GM23338 (cell line): ENCODE data around the gene LRRC10. TPM values are rescaled to one million over a fixed set of nuclear protein-coding genes. Genes with fewer than 3 reads are reported as not detected.

Experiments
- ATAC-seq: fragments of 200-7000 bp; cut with Tn5 transposase; 3 replicates; pipeline ENCODE4 v1.9.1; 2020
- DNase-seq: peaks from one replicate; pipeline ENCODE4 v3.0.0-alpha.2; 2015; ENCODE audit warnings: low spot score
- H2AFZ ChIP-seq: fragments of 200-600 bp; sonication (generic); 2 replicates; pipeline ENCODE4 v1.8.0; 2016; ENCODE audit warnings: antibody characterized with exemption, mild to moderate bottlenecking, moderate library complexity
- H3F3A ChIP-seq: fragments of 200-600 bp; sonication (generic); replicated peaks from 2 replicates; pipeline ENCODE4 v1.8.0; 2017; ENCODE audit warnings: antibody characterized with exemption, mixed run types, low read depth
- H3K27ac ChIP-seq: fragments of 200-600 bp; sonication (generic); 2 replicates; pipeline ENCODE4 v1.6.1; 2016; ENCODE audit warnings: low read depth
- H3K27me3 ChIP-seq: fragments of 200-600 bp; sonication (generic); 2 replicates; pipeline ENCODE4 v1.8.0; 2016; ENCODE audit warnings: mild to moderate bottlenecking, mixed run types, moderate library complexity; ENCODE audit not compliant: insufficient read depth
- H3K36me3 ChIP-seq: fragments of 200-600 bp; sonication (generic); 2 replicates; pipeline ENCODE4 v1.8.0; 2016; ENCODE audit warnings: mild to moderate bottlenecking; ENCODE audit not compliant: insufficient read depth
- H3K4me1 ChIP-seq: fragments of 200-600 bp; sonication (generic); 2 replicates; pipeline ENCODE4 v1.8.0; 2016; ENCODE audit warnings: mild to moderate bottlenecking, moderate library complexity; ENCODE audit not compliant: insufficient read depth
- H3K4me2 ChIP-seq: fragments of 200-600 bp; sonication (generic); 2 replicates; pipeline ENCODE4 v1.7.1; 2017; ENCODE audit warnings: mixed run types
- H3K4me3 ChIP-seq: fragments of 200-600 bp; sonication (generic); 2 replicates; pipeline ENCODE4 v1.6.1; 2016; ENCODE audit warnings: mixed run types
- H3K79me2 ChIP-seq: fragments of 200-600 bp; sonication (generic); replicated peaks from 2 replicates; pipeline ENCODE4 v1.8.0; 2017; ENCODE audit warnings: mild to moderate bottlenecking; ENCODE audit not compliant: insufficient read depth
- H3K9me2 ChIP-seq: fragments of 200-600 bp; sonication (generic); 2 replicates; pipeline ENCODE4 v1.8.0; 2017; ENCODE audit not compliant: insufficient read depth
- H4K20me1 ChIP-seq: fragments of 200-600 bp; sonication (generic); replicated peaks from 2 replicates; pipeline ENCODE4 v1.8.0; 2017; ENCODE audit warnings: mild to moderate bottlenecking; ENCODE audit not compliant: insufficient read depth
- H3K27ac Mint-ChIP-seq: 2 replicates; pipeline ENCODE4 v1.8.0; 2020; ENCODE audit warnings: inconsistent platforms, mild to moderate bottlenecking, moderate library complexity, mixed read lengths
- H3K27me3 Mint-ChIP-seq: 3 replicates; pipeline ENCODE4 v1.8.0; 2022; ENCODE audit warnings: low read depth, mild to moderate bottlenecking, moderate library complexity, mixed read lengths, inconsistent platforms; ENCODE audit not compliant: insufficient read depth, poor library complexity
- H3K36me3 Mint-ChIP-seq: 3 replicates; pipeline ENCODE4 v1.8.0; 2021; ENCODE audit warnings: low read depth, mild to moderate bottlenecking, inconsistent platforms, moderate library complexity, mixed read lengths
- H3K4me1 Mint-ChIP-seq: 3 replicates; pipeline ENCODE4 v1.8.0; 2020; ENCODE audit warnings: mild to moderate bottlenecking, inconsistent platforms, mixed read lengths
- H3K4me3 Mint-ChIP-seq: 3 replicates; pipeline ENCODE4 v1.8.0; 2021; ENCODE audit warnings: moderate library complexity, mild to moderate bottlenecking, inconsistent platforms, mixed read lengths
- H3K9me3 Mint-ChIP-seq: 3 replicates; pipeline ENCODE4 v1.8.0; 2020; ENCODE audit warnings: moderate library complexity, mild to moderate bottlenecking, inconsistent platforms, mixed read lengths
- EZH2 ChIP-seq: fragments of 200-600 bp; sonication (generic); IDR thresholded peaks from one replicate; pipeline ENCODE4 v1.8.0; 2017; ENCODE audit warnings: antibody characterized with exemption, mild to moderate bottlenecking, low read depth; ENCODE audit not compliant: unreplicated experiment
- EZH2phosphoT487 ChIP-seq: fragments of 200-600 bp; sonication (generic); IDR thresholded peaks from one replicate; pipeline ENCODE4 v1.8.1; 2018; ENCODE audit warnings: antibody characterized with exemption; ENCODE audit not compliant: unreplicated experiment
- JUNB ChIP-seq: IDR thresholded peaks from one replicate; pipeline ENCODE4 v1.6.1; 2016; ENCODE audit warnings: antibody characterized with exemption; ENCODE audit not compliant: unreplicated experiment
- NANOG ChIP-seq: IDR thresholded peaks from 2 replicates; pipeline ENCODE4 v1.6.1; 2016; ENCODE audit warnings: antibody characterized with exemption, borderline replicate concordance
- STAT1 ChIP-seq: IDR thresholded peaks from one replicate; pipeline ENCODE4 v1.6.1; 2016; ENCODE audit warnings: antibody characterized with exemption; ENCODE audit not compliant: unreplicated experiment
- ZNF331 ChIP-seq: fragments of 250-450 bp; sonication (Bioruptor Pico); IDR thresholded peaks from 2 replicates; pipeline ENCODE4 v1.5.0; 2020; ENCODE audit warnings: low read depth, mild to moderate bottlenecking, moderate library complexity
- ZNF462 ChIP-seq: fragments of 250-450 bp; sonication (Bioruptor Pico); IDR thresholded peaks from 2 replicates; pipeline ENCODE4 v1.5.0; 2020; ENCODE audit warnings: mild to moderate bottlenecking, moderate library complexity
- polyA plus RNA-seq: library from polyadenylated mRNA; unstranded; fragments of >200 nt; fragmentation: Nextera tagmentation; extraction: Ambion mirVana; gene quantifications from 2 replicates; pipeline ENCODE4 v1.2.1, GENCODE V29; 2016
- total RNA-seq: library from RNA; depleted of rRNA; stranded (reverse); fragments of >200 nt; shearing (Covaris generic); gene quantifications from 2 replicates; pipeline ENCODE4 v1.2.3, GENCODE V29; 2014
- TF ChIP-seq, protein P1 (sequence below): IDR thresholded peaks from one replicate; pipeline ENCODE4 v1.6.1; 2018; ENCODE audit warnings: antibody characterized with exemption; ENCODE audit not compliant: unreplicated experiment

The LRRC10 gene
- total and polyA plus RNA-seq, 2 experiments from 2014 or later: not detected

GRCh38 chr12:69648476-69648875 lies 37.8 kb upstream of the LRRC10 start:
- Mint-ChIP-seq H3K4me1 (no peaks in the 10 kb centered on the region), H3K27me3 (no peaks in the 10 kb centered on the region), H3K9me3 (no peaks in the 10 kb centered on the region), H3K4me3 (no peak overlapping the region), H3K27ac (no peak overlapping the region), H3K36me3 (no peaks in the 10 kb centered on the region)
- H3K36me3 ChIP-seq: no peaks in the 10 kb centered on the region
- H3K4me2 ChIP-seq: no peak overlapping the region
- H3K27me3 ChIP-seq: no peaks in the 10 kb centered on the region
- H3F3A ChIP-seq: no peaks in the 10 kb centered on the region
- DNase-seq (no peak), ATAC-seq (no peak)
- no peak overlapping the region for H2AFZ ChIP-seq
- no peak overlapping the region for H3K27ac ChIP-seq
- no peaks in the 10 kb centered on the region for H4K20me1 ChIP-seq
- TF ChIP-seq NANOG (no peak), STAT1 (no peak), ZNF462 (no peak), EZH2 (no peak), JUNB (no peak), ZNF331 (no peak), EZH2phosphoT487 (no peak)
- TF ChIP-seq, protein P1, sequence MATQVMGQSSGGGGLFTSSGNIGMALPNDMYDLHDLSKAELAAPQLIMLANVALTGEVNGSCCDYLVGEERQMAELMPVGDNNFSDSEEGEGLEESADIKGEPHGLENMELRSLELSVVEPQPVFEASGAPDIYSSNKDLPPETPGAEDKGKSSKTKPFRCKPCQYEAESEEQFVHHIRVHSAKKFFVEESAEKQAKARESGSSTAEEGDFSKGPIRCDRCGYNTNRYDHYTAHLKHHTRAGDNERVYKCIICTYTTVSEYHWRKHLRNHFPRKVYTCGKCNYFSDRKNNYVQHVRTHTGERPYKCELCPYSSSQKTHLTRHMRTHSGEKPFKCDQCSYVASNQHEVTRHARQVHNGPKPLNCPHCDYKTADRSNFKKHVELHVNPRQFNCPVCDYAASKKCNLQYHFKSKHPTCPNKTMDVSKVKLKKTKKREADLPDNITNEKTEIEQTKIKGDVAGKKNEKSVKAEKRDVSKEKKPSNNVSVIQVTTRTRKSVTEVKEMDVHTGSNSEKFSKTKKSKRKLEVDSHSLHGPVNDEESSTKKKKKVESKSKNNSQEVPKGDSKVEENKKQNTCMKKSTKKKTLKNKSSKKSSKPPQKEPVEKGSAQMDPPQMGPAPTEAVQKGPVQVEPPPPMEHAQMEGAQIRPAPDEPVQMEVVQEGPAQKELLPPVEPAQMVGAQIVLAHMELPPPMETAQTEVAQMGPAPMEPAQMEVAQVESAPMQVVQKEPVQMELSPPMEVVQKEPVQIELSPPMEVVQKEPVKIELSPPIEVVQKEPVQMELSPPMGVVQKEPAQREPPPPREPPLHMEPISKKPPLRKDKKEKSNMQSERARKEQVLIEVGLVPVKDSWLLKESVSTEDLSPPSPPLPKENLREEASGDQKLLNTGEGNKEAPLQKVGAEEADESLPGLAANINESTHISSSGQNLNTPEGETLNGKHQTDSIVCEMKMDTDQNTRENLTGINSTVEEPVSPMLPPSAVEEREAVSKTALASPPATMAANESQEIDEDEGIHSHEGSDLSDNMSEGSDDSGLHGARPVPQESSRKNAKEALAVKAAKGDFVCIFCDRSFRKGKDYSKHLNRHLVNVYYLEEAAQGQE: no peak
- H3K9me2 ChIP-seq: no peaks in the 10 kb centered on the region
- no peak overlapping the region for H3K4me3 ChIP-seq
- no peaks in the 10 kb centered on the region for H3K79me2 ChIP-seq
- H3K4me1 ChIP-seq: no peaks in the 10 kb centered on the region
